B cell (primary cell): ENCODE data around the gene SPOCD1. TPM values are rescaled to one million over a fixed set of nuclear protein-coding genes. Genes with fewer than 3 reads are reported as not detected.

Experiments
- ATAC-seq: fragments of 200-7000 bp; cut with Tn5 transposase; one replicate; pipeline ENCODE4 v1.10.0; 2021; ENCODE audit warnings: low read depth, mild to moderate bottlenecking, moderate number of reproducible peaks, moderate library complexity
- CTCF ChIA-PET: fragments of 350-600 bp; sonication (Branson Sonifier 250); formaldehyde crosslinking; loops from one replicate; lab custom pipeline; 2021; ENCODE audit warnings: antibody characterized with exemption, inconsistent platforms; lab: Charles Lee
- POLR2A ChIA-PET: fragments of 350-600 bp; sonication (Branson Sonifier 250); formaldehyde crosslinking; loops from one replicate; lab custom pipeline; 2021; ENCODE audit warnings: antibody characterized with exemption; lab: Charles Lee
- DNase-seq: peaks from one replicate; pipeline ENCODE4 v3.0.0; 2013
- H2AFZ ChIP-seq: 2 replicates; pipeline ENCODE4 v1.6.1; 2012; ENCODE audit warnings: mild to moderate bottlenecking, low read depth, low read length; ENCODE audit not compliant: insufficient read depth, poor library complexity, severe bottlenecking
- H3K27ac ChIP-seq, 2 donors: 1 replicate in 1 of 2; 2 replicates in 1 of 2; pipeline ENCODE4 v1.5.1; 2012 to 2013; ENCODE audit warnings: low read length in 2 of 2, mild to moderate bottlenecking in 2 of 2, moderate library complexity in 1 of 2
- H3K27me3 ChIP-seq, 4 experiments: fragments of 200-600 bp in 1 of 4; sonication (generic) in 1 of 4; replicated peaks in 1 of 4; 1 replicate in 2 of 4; 2 replicates in 2 of 4; pipeline versions ENCODE4 v1.6.1 to v1.7.0; 2013 to 2016; ENCODE audit warnings: low read length in 3 of 4, mild to moderate bottlenecking in 2 of 4, mixed read lengths in 1 of 4, moderate library complexity in 1 of 4; ENCODE audit not compliant: insufficient read depth in 4 of 4, control insufficient read depth in 3 of 4; ENCODE audit errors: control extremely low read depth in 1 of 4
- H3K36me3 ChIP-seq, 2 experiments: replicated peaks in 1 of 2; 1 replicate in 1 of 2; 2 replicates in 1 of 2; pipeline versions ENCODE4 v1.6.1 to v1.7.1; 2013; ENCODE audit warnings: low read length in 1 of 2; ENCODE audit not compliant: insufficient read depth in 2 of 2, control insufficient read depth in 1 of 2; ENCODE audit errors: control extremely low read depth in 1 of 2, extremely low read depth in 1 of 2
- H3K4me1 ChIP-seq, 2 donors: fragments of 200-600 bp in 1 of 2; sonication (generic) in 1 of 2; 1 replicate in 1 of 2; 2 replicates in 1 of 2; pipeline versions ENCODE4 v1.5.1 to v1.6.1; 2013 to 2017; ENCODE audit warnings: low read length in 2 of 2; ENCODE audit not compliant: control insufficient read depth in 2 of 2, insufficient read depth in 2 of 2
- H3K4me2 ChIP-seq: replicated peaks from 2 replicates; pipeline ENCODE3; 2012; ENCODE audit warnings: mild to moderate bottlenecking, low read depth, low read length; ENCODE audit not compliant: poor library complexity, severe bottlenecking
- H3K4me3 ChIP-seq, 5 experiments: fragments of 200-600 bp in 1 of 5; sonication (generic) in 1 of 5; 1 replicate in 3 of 5; 2 replicates in 2 of 5; pipeline versions ENCODE4 v1.5.1 to v1.7.0; 2011 to 2016; ENCODE audit warnings: low read length in 4 of 5, mild to moderate bottlenecking in 4 of 5, low read depth in 2 of 5, control low read depth in 1 of 5, moderate library complexity in 1 of 5; ENCODE audit not compliant: insufficient read depth in 1 of 5; ENCODE audit errors: control extremely low read depth in 1 of 5, extremely low read depth in 1 of 5
- H3K79me2 ChIP-seq: fragments of 200-600 bp; sonication (generic); one replicate; pipeline ENCODE4 v1.6.0; 2016; ENCODE audit warnings: low read length; ENCODE audit not compliant: control insufficient read depth, insufficient read depth
- H3K9ac ChIP-seq: fragments of 200-600 bp; sonication (generic); 2 replicates; pipeline ENCODE4 v1.6.1; 2017; ENCODE audit warnings: mild to moderate bottlenecking, low read length, moderate library complexity
- H3K9me3 ChIP-seq, 3 donors: one replicate each; pipeline versions ENCODE4 v1.6.1 to v1.7.1; 2013; ENCODE audit warnings: low read length in 2 of 3; ENCODE audit not compliant: control insufficient read depth in 2 of 3, insufficient read depth in 1 of 3; ENCODE audit errors: control extremely low read depth in 1 of 3
- H4K20me1 ChIP-seq: 2 replicates; pipeline ENCODE4 v1.6.0; 2012; ENCODE audit warnings: mild to moderate bottlenecking, low read length; ENCODE audit not compliant: insufficient read depth, control insufficient read depth, poor library complexity, severe bottlenecking
- H3K27ac Mint-ChIP-seq: one replicate; pipeline ENCODE4 v1.8.0; 2021; ENCODE audit warnings: mixed read lengths
- H3K27me3 Mint-ChIP-seq: one replicate; pipeline ENCODE4 v1.8.0; 2021; ENCODE audit warnings: mixed read lengths
- H3K4me1 Mint-ChIP-seq: one replicate; pipeline ENCODE4 v1.8.0; 2021; ENCODE audit warnings: mixed read lengths
- H3K4me3 Mint-ChIP-seq: one replicate; pipeline ENCODE4 v1.8.0; 2021; ENCODE audit warnings: mixed read lengths
- H3K9me3 Mint-ChIP-seq: one replicate; pipeline ENCODE4 v1.8.0; 2022; ENCODE audit warnings: mixed read lengths; ENCODE audit not compliant: insufficient read depth
- CTCF ChIP-seq: fragments of 200-600 bp; IDR thresholded peaks from one replicate; pipeline ENCODE4 v1.8.0; 2022; ENCODE audit warnings: antibody characterized with exemption, mild to moderate bottlenecking
- EZH2 ChIP-seq: IDR thresholded peaks from 2 replicates; pipeline ENCODE4 v1.6.1; 2012; ENCODE audit warnings: borderline replicate concordance, low read depth, mild to moderate bottlenecking, moderate library complexity, low read length; ENCODE audit not compliant: insufficient read depth, poor library complexity, severe bottlenecking
- WGBS: methylation state at CpG from one replicate; pipeline ENCODE4 v1.1.5; 2013; ENCODE audit warnings: missing lambda C conversion rate; ENCODE audit not compliant: insufficient coverage; 5-methylcytosine and 5-hydroxymethylcytosine counted together
- intact Hi-C: fragments of 100-400 bp; cut with micrococcal nuclease; formaldehyde crosslinking; loops from one replicate; pipeline ENCODE4 v1.10.0; 2022
- polyA plus RNA-seq: library from polyadenylated mRNA; depleted of rRNA; stranded (reverse); fragments of >200 nt; gene quantifications from 2 replicates; pipeline ENCODE4 v1.2.3, GENCODE V29; 2012
- total RNA-seq, 2 donors: library from RNA; stranded (reverse); fragments of 120-200 nt in 1 of 2; gene quantifications; 1 replicate in 1 of 2; 2 replicates in 1 of 2; pipeline versions ENCODE4 v1.2.3 to v1.2.4, GENCODE V29; 2013 to 2022

The SPOCD1 gene
- total and polyA plus RNA-seq, 2 donors (not counting 1 experiment from before 2014, with no cell fraction given): not detected

GRCh38 chr1:31787786-31788137, 28.1 kb downstream of the SPOCD1 start:
- Histone ChIP-seq H3K4me1 (peaks cover 34 to 42% of the 10 kb centered on the region in 2 donors), H3K4me3 (peak overlapping the region in 4 of 5 experiments; percentile 67 to 91 (median 82)), H4K20me1 (no peaks in the 10 kb centered on the region), H3K79me2 (no peaks in the 10 kb centered on the region), H3K36me3 (no peaks in the 10 kb centered on the region), H3K4me2 (peak overlapping the region; percentile 99), H3K27me3 (no peaks in the 10 kb centered on the region), H3K9ac (peak overlapping the region; percentile 93), H3K27ac (peak overlapping the region; percentile 73 to 88), H2AFZ (no peak overlapping the region), H3K9me3 (no peaks in the 10 kb centered on the region)
- Mint-ChIP-seq H3K27me3 (no peaks in the 10 kb centered on the region), H3K4me3 (peak overlapping the region; percentile 96), H3K27ac (peak overlapping the region; percentile 98), H3K9me3 (no peaks in the 10 kb centered on the region), H3K4me1 (peaks cover 40% of the 10 kb centered on the region)
- TF ChIP-seq CTCF: no peak
- no peak for TF ChIP-seq EZH2
- CTCF ChIA-PET: interaction anchor here (1.0 to 9.5 kb wide), 15 partner anchors 12 to 393 kb away, joined by 3 to 199 read pairs (median 13); partner anchors contain the start of genes ADGRB2 and PTP4A2
- DNase-seq (no peak), ATAC-seq (no peak)
- POLR2A ChIA-PET: interaction anchor here (0.7 to 3.0 kb wide), 2 partner anchors 26 to 459 kb away, joined by 3 to 28 read pairs; partner anchors contain the start of genes ADGRB2 and FAM167B
- intact Hi-C loops: loop anchor here (1.0 to 10.0 kb wide), 5 partner anchors 143 to 1070 kb away; partner anchors contain the start of genes PEF1, PTP4A2, SNRNP40 and ZCCHC17
- WGBS: no CpG with 5 or more reads among the region's 1 CpG

GRCh38 chr1:31787261-31787660, 28.6 kb downstream of the SPOCD1 start:
- Mint-ChIP-seq H3K27ac (peak overlapping the region; percentile 98), H3K27me3 (no peaks in the 10 kb centered on the region), H3K4me1 (peaks cover 40% of the 10 kb centered on the region), H3K9me3 (no peaks in the 10 kb centered on the region), H3K4me3 (peak overlapping the region; percentile 96)
- H3K36me3 ChIP-seq: no peaks in the 10 kb centered on the region
- ChIA-PET CTCF (interaction anchor here (0.6 to 9.5 kb wide), 9 partner anchors 25 to 392 kb away, joined by 3 to 199 read pairs (median 44); partner anchors contain the start of genes ADGRB2 and PTP4A2), POLR2A (interaction anchor here (0.7 to 3.0 kb wide), 2 partner anchors 25 to 459 kb away, joined by 3 to 28 read pairs; partner anchors contain the start of genes ADGRB2 and FAM167B)
- no peak for TF ChIP-seq EZH2
- H3K4me1 ChIP-seq: peaks cover 34 to 42% of the 10 kb centered on the region in 2 donors
- H3K27ac ChIP-seq: peak overlapping the region in 1 of 2 donors; percentile 88
- intact Hi-C loops: loop anchor here (5.0 to 10.0 kb wide), 2 partner anchors 148 to 1070 kb away; partner anchors contain the start of gene PTP4A2
- no peaks in the 10 kb centered on the region for H3K79me2 ChIP-seq
- no peaks in the 10 kb centered on the region for H3K27me3 ChIP-seq
- WGBS: no CpG with 5 or more reads among the region's 3 CpGs
- no peaks in the 10 kb centered on the region for H4K20me1 ChIP-seq
- H2AFZ ChIP-seq: no peak overlapping the region
- H3K9ac ChIP-seq: no peak overlapping the region
- no peak for ATAC-seq
- no peak for DNase-seq
- no peak overlapping the region for H3K4me2 ChIP-seq
- no peak overlapping the region for H3K4me3 ChIP-seq
- no peaks in the 10 kb centered on the region for H3K9me3 ChIP-seq
